Testis (tissue), 3 donors: ENCODE results near the gene CD3E. TPM values are rescaled to one million over a fixed set of nuclear protein-coding genes. Genes with fewer than 3 reads are reported as not detected.

Experiments
- DNase-seq: peaks from one replicate; pipeline ENCODE4 v3.0.0-alpha.2; 2019
- H3K27ac ChIP-seq, 2 donors: fragments of 200-600 bp; sonication (generic); one replicate each; pipeline ENCODE4 v1.5.1; 2019
- H3K27me3 ChIP-seq: fragments of 200-600 bp; sonication (generic); one replicate; pipeline ENCODE4 v1.5.1; 2019
- H3K36me3 ChIP-seq: fragments of 200-600 bp; sonication (generic); one replicate; pipeline ENCODE4 v1.5.1; 2017; ENCODE audit warnings: low read depth; ENCODE audit errors: missing control alignments
- H3K4me1 ChIP-seq: fragments of 200-600 bp; sonication (generic); one replicate; pipeline ENCODE4 v1.5.1; 2019
- H3K4me3 ChIP-seq, 2 donors: fragments of 200-600 bp; sonication (generic); one replicate each; pipeline ENCODE4 v1.5.1; 2017 to 2019
- H3K9me3 ChIP-seq: fragments of 200-600 bp; sonication (generic); one replicate; pipeline ENCODE4 v1.5.1; 2017
- POLR2A ChIP-seq: fragments of 450-650 bp; IDR thresholded peaks from one replicate; pipeline ENCODE4 v1.6.1; 2017; ENCODE audit warnings: antibody characterized with exemption, mild to moderate bottlenecking, moderate library complexity
- WGBS, 2 donors: methylation state at CpG; one replicate each; pipeline ENCODE4 v1.1.5; 2018; 5-methylcytosine and 5-hydroxymethylcytosine counted together
- intact Hi-C: fragments of 100-400 bp; cut with DNase I; formaldehyde crosslinking; loops from one replicate; pipeline ENCODE4 v1.15.1; 2023; ENCODE audit warnings: low total_unique reads
- polyA plus RNA-seq: library from polyadenylated mRNA; stranded (reverse); fragments of 350-450 nt; fragmentation: Illumina TruSeq; extraction: RNeasy Lipid Tissue Mini Kit (QIAGEN cat#74804); gene quantifications from one replicate; pipeline ENCODE4 v1.2.3, GENCODE V29; 2014; ENCODE audit warnings: low read depth, low replicate concordance; ENCODE audit not compliant: insufficient read depth
- total RNA-seq, 2 donors: library from RNA; depleted of rRNA; stranded (reverse); fragments of >200 nt; gene quantifications; one replicate each; pipeline ENCODE4 v1.2.3, GENCODE V29; 2016
- TF ChIP-seq, protein P1 (sequence below), 3 experiments: fragments of 450-650 bp in 2 of 3; fragments of 200-600 bp in 1 of 3; sonication (generic) in 1 of 3; IDR thresholded peaks; one replicate each; pipeline ENCODE4 v1.5.1; 2016 to 2019; ENCODE audit warnings: antibody characterized with exemption in 3 of 3, mild to moderate bottlenecking in 2 of 3, moderate library complexity in 1 of 3

Gene CD3E
- total and polyA plus RNA-seq, 3 donors from 2014 or later: 0.50 to 6.1 TPM; not detected in 1

DNA sequence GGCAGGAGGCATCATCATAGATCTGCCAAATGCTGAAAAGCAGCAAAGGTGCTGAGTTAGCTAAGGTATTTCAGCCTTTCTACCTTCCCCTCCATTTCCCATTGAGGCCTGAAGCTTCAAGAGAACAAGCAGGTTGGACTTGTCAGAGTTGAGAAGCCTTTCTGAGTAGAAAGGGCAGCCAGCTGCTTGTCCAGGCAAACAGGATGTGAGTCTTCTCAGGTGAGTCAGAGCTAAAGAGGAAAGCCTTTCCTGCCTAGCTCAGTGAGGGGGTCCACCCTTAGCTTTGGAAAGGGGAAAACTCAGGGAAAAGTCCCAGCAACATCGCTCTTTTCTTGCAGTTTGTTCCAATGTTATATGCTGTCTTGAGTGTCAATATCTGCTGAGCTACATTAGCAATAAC lies 27.2 kb upstream of the CD3E start:
- no peak overlapping the region for H3K27ac ChIP-seq

DNA sequence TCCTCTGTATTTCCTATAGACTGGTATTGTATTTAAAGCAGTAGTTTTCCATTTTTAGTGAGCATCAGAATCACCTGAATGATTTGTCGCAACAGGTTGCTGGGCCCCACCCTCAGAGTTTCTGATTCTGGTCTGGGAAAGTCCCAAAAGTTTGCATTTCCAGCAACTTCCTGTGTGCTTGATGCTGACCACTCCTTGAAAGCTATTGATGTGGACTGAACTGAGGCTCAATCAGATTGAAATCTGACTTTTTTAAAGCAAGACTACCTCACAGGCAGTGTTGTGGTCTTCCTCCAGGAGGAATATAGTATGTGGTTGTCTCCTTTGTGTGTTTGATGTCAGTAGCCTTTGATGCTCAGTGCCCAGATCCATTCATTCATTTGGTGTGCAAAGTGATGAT lies 23.2 kb upstream of the CD3E start:
- no peaks in the 10 kb centered on the region for H3K4me1 ChIP-seq
- no peak overlapping the region for H3K4me3 ChIP-seq
- intact Hi-C loops: no loop called here
- no peak overlapping the region for H3K27ac ChIP-seq
- 96 to 100% methylated on average over 1 of the region's 1 CpG for WGBS, 2 donors
- no peaks in the 10 kb centered on the region for H3K9me3 ChIP-seq
- no peak for DNase-seq
- no peaks in the 10 kb centered on the region for H3K27me3 ChIP-seq
- no peak for TF ChIP-seq POLR2A
- TF ChIP-seq, protein P1, sequence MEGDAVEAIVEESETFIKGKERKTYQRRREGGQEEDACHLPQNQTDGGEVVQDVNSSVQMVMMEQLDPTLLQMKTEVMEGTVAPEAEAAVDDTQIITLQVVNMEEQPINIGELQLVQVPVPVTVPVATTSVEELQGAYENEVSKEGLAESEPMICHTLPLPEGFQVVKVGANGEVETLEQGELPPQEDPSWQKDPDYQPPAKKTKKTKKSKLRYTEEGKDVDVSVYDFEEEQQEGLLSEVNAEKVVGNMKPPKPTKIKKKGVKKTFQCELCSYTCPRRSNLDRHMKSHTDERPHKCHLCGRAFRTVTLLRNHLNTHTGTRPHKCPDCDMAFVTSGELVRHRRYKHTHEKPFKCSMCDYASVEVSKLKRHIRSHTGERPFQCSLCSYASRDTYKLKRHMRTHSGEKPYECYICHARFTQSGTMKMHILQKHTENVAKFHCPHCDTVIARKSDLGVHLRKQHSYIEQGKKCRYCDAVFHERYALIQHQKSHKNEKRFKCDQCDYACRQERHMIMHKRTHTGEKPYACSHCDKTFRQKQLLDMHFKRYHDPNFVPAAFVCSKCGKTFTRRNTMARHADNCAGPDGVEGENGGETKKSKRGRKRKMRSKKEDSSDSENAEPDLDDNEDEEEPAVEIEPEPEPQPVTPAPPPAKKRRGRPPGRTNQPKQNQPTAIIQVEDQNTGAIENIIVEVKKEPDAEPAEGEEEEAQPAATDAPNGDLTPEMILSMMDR (IDR thresholded peaks at IDR 0.05): no peak
- H3K36me3 ChIP-seq: no peaks in the 10 kb centered on the region

More for the DNA sequence above, 27.2 kb upstream of the CD3E start:
- 86 to 94% methylated on average over 1 of the region's 1 CpG for WGBS, 2 donors
- Histone ChIP-seq H3K9me3 (no peaks in the 10 kb centered on the region), H3K4me1 (no peaks in the 10 kb centered on the region), H3K4me3 (no peak overlapping the region), H3K36me3 (no peaks in the 10 kb centered on the region), H3K27me3 (no peaks in the 10 kb centered on the region)
- no peak for DNase-seq
- TF ChIP-seq, protein P1 (IDR thresholded peaks at IDR 0.05): no peak
- no peak for TF ChIP-seq POLR2A
- intact Hi-C loops: no loop called here

DNA sequence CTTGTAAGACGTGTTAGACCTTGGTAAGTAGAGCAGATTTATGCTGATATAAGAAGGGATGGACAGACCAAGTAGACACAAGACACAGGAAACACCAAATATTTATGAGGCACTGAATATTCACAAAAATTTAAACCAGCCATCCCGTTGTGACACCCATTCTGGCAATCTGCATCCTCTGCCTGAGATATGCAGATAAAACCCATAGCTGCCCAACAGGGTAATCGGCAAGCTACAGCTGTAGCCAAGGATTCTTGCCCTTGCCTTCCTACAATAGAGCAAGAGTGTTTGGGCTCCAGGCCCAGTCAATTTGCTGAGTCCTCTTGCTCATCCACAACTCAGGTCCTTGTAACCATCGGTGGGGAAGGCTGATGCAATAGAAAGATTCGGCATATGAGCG lies 21.9 kb upstream of the CD3E start:
- H3K4me3 ChIP-seq: no peak overlapping the region
- H3K4me1 ChIP-seq: no peaks in the 10 kb centered on the region
- no peaks in the 10 kb centered on the region for H3K9me3 ChIP-seq
- no peaks in the 10 kb centered on the region for H3K27me3 ChIP-seq
- intact Hi-C loops: no loop called here
- DNase-seq: no peak
- WGBS, 2 donors: 71 to 75% methylated on average over 6 of the region's 6 CpGs
- H3K36me3 ChIP-seq: no peaks in the 10 kb centered on the region
- TF ChIP-seq POLR2A: no peak
- TF ChIP-seq, protein P1 (IDR thresholded peaks at IDR 0.05): no peak
- H3K27ac ChIP-seq: no peak overlapping the region

DNA sequence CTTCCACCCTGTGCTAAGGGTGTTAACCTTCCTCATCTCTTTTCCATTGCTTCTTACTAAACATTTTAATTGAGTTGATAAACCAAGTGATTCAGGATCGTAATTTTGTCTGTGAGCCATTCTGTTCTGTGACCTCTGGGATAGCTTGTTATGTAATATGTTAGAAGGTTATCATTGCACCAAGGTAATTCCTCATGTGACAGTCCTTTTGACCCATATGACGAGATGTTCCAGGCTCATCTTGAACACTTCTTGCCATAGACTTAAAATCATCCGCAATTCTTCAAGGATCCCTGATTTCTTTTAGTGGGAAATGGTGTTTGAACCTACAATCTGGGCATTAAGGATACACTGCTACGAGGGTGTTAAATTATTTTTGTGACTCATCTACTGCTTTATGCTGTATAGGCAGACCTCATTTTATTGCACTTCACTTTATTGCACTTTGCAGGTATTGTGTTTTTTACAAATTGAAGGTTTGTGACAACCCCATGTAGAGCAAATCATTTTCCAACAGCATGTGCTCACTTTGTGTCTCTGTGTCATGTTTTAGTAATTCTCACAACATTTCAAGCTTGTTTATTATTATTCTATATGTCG lies 21.4 kb upstream of the CD3E start:
- no peak for TF ChIP-seq POLR2A
- TF ChIP-seq, protein P1 (IDR thresholded peaks at IDR 0.05): no peak
- Histone ChIP-seq H3K36me3 (no peaks in the 10 kb centered on the region), H3K4me1 (no peaks in the 10 kb centered on the region), H3K27ac (no peak overlapping the region), H3K9me3 (no peaks in the 10 kb centered on the region), H3K27me3 (no peaks in the 10 kb centered on the region), H3K4me3 (no peak overlapping the region)
- intact Hi-C loops: no loop called here
- WGBS, 2 donors: 77 to 81% methylated on average over 5 of the region's 5 CpGs
- no peak for DNase-seq

DNA sequence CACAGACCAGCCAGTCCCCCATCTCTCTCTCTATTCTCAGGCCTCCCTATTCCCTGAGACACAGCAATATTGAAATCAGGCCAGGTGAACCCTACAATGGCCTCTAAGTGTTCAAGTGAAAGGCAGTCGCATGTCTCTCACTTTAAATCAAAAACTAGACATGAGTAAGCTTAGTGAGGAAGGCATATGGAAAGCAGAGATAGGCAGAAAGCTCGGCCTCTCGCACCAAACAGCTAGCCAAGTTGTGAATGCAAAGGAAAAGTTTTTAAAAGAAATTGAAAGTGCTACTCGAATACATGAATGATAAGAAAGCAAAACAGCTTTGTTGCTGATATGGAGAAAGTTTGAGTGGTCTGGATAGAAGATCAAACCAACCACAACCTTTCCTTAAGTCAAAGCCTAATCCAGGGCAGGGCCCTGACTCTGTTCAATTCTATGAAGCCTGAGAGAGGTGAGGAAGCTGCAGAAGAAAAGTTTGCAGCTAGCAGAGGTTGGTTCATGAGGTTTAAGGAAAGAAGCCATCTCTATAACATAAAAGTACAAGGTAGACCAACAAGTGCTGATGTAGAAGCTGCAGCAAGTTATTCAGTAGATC lies 20.7 kb upstream of the CD3E start:
- H3K4me3 ChIP-seq: no peak overlapping the region
- intact Hi-C loops: no loop called here
- DNase-seq: no peak
- no peak overlapping the region for H3K27ac ChIP-seq
- WGBS, 2 donors: 67 to 73% methylated on average over 4 of the region's 4 CpGs
- H3K4me1 ChIP-seq: no peaks in the 10 kb centered on the region
- H3K27me3 ChIP-seq: no peaks in the 10 kb centered on the region
- TF ChIP-seq POLR2A: no peak
- TF ChIP-seq, protein P1 (IDR thresholded peaks at IDR 0.05): no peak
- no peaks in the 10 kb centered on the region for H3K36me3 ChIP-seq
- no peaks in the 10 kb centered on the region for H3K9me3 ChIP-seq
